Fibroblast of skin of scalp (primary cell): ENCODE measurements around the gene SYCP1.
"Not testable (repeated sequence)": the region's sequence is repeated elsewhere in the genome, so short reads cannot be mapped to it uniquely, and the experiment has no call there.

ENCODE experiments used
- DNase-seq: peaks from one replicate; pipeline ENCODE4 v3.0.0-alpha.2; 2013

Gene SYCP1

GRCh38 chr1:114979278-114979891, 124.7 kb downstream of the SYCP1 start:
- peak; percentile 52 for DNase-seq

GRCh38 chr1:114982251-114982650, 127.6 kb downstream of the SYCP1 start:
- no peak for DNase-seq

DNA sequence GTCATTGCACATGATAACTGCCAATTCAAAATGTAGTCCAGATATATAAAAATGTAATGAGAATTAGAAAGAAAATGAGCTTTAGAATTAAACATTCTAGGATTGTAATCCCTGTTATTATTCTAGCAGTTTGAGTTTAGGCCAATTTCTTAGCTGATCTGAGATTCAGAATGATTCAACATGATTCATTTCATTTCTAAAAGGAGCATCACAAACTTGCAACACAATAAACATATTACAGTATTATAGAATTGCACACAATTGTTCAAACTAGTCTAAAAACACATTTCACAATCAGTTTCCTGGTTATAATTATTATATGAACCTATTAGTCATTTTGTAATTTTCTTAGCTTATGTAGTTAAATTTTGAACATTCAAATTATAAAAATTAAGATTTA, 131.6 kb downstream of the SYCP1 start:
- no peak for DNase-seq

DNA sequence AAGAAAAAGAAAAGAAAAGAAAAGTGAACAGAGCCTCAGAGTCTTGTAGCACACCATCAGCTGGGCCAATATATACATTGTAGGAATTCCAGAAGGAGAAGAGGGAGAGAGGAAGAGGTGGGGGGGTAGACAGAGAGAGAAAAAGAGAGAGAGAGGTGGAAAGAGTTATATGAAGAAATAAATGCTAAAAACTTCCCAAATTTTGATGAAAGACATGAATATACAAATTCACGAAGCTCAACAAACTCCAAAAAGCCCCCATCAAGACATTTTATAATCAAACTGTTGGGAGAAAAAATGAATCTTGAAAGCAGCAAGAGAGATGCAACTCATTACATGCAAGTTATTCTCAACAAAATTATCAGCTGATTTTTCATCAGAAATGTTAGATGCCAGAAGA, 133.4 kb downstream of the SYCP1 start:
- DNase-seq = no peak

- no peak for DNase-seq
Observed at GRCh38 chr1:114997510-114998289, 143.0 kb downstream of the SYCP1 start.

GRCh38 chr1:115006191-115006590, 151.5 kb downstream of the SYCP1 start:
- DNase-seq = no peak

- no peak for DNase-seq
Observed at GRCh38 chr1:115012006-115012405, 157.3 kb downstream of the SYCP1 start.

GRCh38 chr1:115012434-115012833, 157.8 kb downstream of the SYCP1 start:
- no peak for DNase-seq

GRCh38 chr1:115013792-115014191, 159.1 kb downstream of the SYCP1 start:
- DNase-seq = no peak

GRCh38 chr1:115019549-115019948, 164.9 kb downstream of the SYCP1 start:
- not testable (repeated sequence) for DNase-seq

DNA sequence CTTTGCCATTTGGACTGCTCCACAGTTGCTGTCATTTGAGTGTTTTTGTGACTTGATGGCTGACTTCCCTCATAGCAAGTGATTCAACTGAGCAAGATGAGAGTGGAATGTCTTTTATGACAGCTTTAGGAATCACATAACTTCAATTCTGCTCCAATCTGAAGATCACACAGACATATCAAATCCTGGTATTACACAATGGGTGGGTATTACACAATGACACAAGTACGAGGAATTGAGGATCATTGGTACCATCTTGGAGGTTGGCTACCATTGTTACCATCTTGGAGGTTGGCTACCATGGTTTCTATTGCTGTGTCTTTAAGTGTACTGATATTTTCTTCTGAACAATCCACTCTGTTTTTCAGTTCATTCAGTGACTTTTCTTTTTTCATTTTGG, 166.5 kb downstream of the SYCP1 start:
- no peak for DNase-seq

GRCh38 chr1:115023593-115023992, 168.9 kb downstream of the SYCP1 start:
- no peak for DNase-seq

DNA sequence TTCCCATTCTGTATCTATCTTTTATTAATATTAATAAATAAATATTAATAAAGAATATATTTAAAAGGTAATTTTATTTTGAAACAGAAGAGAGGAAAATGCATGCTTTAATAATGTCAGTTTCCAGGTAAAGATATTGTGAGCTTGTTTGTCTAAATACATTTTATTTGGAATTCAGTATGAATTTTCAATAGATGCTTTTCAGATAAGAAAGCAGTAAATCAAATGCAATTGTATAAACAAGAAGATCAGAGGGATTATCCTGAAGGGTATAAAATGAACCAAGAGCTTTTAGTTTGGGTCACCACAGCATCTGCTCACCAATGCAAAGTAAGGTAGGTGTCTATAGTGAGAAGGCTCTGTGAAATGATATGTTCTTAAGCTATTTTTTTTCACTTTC, 174.9 kb downstream of the SYCP1 start, which contains the start of gene TSHB:
TSHB (plus strand) TSS at position 301 of the 400 bp plus-strand sequence. CDS start 3,537 bp downstream, outside the sequence.
- DNase-seq = no peak

- no peak for DNase-seq
Observed at GRCh38 chr1:115031595-115031994, 176.9 kb downstream of the SYCP1 start.

- DNase-seq = no peak
Observed at GRCh38 chr1:115035652-115036051, 181.0 kb downstream of the SYCP1 start.

DNA sequence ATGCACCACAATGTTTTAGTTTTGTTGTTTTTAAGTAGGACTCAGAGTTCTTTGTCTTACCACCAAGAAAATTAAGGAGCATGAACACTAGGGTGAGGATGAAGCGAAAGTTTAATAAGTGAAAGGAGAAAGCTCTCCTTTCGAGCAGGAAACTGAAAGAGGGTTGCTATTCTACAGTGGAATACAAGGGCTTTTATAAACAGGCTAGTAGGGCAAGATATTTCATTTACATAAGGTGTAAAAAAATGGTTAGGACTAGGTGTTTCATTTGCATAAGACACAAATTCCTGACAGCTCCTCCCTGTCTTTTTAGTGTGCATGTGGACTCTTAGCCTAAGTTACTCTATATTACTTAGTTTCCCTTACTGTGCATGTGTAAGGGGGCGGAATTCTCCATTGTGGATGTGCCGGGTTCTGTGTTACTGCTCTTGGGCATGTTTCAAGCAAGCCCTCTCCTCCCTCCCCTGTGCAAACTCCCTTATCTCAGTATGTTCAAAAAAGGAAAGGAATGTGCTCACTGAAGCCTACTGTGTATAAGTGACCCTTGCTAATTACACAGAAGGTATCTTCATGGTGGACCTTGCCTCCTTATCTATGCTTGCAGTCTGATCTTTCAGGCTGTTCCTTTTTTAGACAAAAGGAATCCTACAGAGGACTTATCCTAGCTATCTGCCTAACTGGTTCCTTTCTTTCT, 182.3 kb downstream of the SYCP1 start:
- no peak for DNase-seq

DNA sequence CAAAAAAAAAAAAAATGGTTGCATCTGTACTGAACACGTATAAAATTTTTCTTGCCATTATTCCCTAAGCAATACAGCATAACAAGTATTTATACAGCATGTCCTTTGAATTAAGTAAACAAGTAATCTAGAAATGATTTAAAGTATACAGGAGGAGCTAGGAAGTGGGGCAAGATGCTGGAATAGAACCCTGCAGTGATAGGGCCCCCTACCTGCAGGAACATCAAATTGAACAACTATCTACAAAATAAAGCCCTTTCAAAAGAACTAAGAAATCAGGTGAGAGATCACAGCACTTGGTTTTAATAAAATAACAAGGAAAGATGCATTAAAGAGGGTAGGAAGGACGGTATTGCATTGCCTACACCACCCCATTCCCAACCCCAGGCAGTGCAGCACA, 185.8 kb downstream of the SYCP1 start:
- no peak for DNase-seq

DNA sequence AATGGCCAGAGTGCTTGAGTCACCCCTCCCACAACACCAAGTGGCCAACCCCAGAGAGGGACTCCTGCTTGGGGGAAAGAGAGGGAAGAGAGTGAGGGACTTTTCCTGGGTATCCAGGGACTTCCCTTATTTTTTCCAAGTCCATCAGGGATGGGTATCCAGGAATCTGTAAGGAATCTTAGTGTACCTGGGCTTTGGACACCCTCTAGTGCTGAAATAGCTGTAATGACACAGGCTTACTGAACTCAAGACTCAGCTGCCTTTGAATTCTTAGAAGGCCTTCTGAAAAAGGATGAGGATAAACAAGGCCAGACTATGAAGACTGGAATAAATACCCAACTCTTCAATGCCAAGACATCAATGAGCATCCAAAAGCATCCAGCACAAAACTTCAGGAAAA, 187.0 kb downstream of the SYCP1 start:
- no peak for DNase-seq
